NT2/D1 (cell line): ENCODE data around the gene CAMTA1.

ENCODE experiments used
- SUZ12 ChIP-seq: IDR thresholded peaks from 2 replicates; pipeline ENCODE4 v1.6.1; 2011; ENCODE audit not compliant: insufficient read length, insufficient read depth; ENCODE audit errors: extremely low read depth
- YY1 ChIP-seq: IDR thresholded peaks from 2 replicates; pipeline ENCODE4 v1.6.1; 2011; ENCODE audit not compliant: insufficient read length, insufficient read depth
- ZNF274 ChIP-seq: IDR thresholded peaks from 2 replicates; pipeline ENCODE4 v1.6.1; 2011; ENCODE audit warnings: mild to moderate bottlenecking, low read depth, low read length

DNA sequence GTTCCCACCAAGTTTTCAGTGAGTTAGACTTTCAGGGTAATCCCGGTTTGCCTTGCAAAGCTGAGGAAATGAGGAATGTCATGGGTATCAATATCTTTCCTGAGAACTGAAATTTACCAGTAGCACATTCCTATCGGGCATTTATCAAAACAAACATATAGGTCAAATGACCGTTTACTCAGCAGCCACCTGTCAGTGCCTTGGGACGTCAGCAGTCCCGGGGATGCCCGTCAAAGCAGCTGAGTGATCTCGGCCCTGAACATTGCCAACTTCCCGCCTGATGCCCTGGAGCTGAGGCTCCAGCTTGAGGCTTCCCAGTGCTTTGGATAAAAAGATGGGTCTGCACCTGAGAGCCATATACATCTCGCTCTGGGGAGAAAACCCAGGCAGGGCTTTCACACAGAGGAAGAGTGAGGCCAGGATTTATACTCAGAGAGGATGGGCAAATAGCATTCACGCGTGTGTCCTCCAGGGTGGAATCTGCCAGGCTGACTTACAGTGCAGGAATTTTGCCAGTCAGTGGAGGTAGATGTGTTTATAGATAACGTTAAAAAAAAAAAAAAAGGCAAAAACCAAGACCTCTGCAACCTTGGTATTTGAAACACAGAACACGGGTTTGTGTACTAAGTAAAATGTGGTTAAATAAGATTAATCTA is 550.1 kb downstream of the CAMTA1 start:
- TF ChIP-seq YY1, result no peak
- TF ChIP-seq ZNF274, result no peak
- no peak for TF ChIP-seq SUZ12
